ENCODE data around the gene PCCA.
A peak's percentile ranks its signal among the peaks of the same experiment; 100 is the strongest.
"Not testable (repeated sequence)": the region's sequence is repeated elsewhere in the genome, so short reads cannot be mapped to it uniquely, and the experiment has no call there.

Gene PCCA

DNA sequence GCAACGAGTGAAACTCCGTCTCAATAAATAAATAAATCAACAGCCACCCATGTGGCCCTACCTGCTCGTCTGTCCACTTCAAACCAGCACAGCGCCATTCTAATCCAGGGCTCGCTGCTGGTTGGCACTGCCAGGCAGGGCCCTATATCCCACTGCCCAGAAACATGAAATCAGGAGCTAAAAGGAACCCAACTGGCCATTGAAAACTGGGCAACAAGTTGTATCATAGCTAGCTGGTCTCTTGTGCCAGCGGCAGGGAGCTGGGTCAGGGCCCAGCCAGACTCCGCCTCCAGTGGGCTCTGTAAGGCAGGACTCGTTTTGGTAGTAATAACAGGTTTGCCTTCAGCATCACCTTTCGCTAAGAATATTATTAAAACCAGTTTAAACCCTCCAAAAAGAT lies 460.4 kb downstream of the PCCA start:
- DNase-seq: no peak

DNA sequence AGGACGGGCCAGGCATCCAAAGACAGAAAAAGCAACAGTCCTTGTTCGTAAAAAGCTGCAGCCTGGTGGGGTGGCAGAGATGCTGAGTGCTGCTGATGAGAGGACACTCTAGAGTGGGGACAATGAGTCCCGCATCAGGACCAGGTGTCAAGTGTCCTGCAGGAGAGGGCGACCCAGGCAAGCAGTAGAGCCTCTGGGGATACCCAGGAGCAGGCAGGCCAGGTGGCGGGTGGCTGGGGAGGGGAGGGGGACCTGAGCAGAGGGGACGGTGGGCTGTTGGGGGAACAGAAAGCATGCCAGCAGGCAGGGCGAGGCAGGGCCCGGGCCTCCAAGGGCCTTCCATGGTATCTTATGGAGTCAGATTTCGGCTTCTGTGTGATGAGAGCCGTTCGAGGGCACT lies 463.9 kb downstream of the PCCA start:
- no peak for DNase-seq

DNA sequence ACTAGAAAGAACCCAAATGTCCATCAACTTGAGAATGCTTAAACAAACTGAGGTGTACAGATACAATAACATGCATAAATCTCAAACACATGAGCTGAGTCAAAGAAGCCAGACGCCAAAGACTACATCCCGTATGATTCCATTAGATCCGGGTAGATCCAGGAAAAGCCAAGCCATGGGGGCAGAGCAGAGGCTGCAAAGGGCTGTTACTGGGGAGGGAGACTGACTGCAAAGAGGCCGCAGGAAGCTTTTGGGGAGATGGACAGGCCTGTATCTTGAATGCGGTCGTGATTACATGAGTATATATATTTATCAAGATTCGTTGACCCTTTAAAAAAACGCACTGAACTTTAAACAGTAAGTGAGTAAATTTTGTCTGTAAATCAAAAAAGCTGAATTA lies 471.0 kb downstream of the PCCA start:
- DNase-seq: no peak

DNA sequence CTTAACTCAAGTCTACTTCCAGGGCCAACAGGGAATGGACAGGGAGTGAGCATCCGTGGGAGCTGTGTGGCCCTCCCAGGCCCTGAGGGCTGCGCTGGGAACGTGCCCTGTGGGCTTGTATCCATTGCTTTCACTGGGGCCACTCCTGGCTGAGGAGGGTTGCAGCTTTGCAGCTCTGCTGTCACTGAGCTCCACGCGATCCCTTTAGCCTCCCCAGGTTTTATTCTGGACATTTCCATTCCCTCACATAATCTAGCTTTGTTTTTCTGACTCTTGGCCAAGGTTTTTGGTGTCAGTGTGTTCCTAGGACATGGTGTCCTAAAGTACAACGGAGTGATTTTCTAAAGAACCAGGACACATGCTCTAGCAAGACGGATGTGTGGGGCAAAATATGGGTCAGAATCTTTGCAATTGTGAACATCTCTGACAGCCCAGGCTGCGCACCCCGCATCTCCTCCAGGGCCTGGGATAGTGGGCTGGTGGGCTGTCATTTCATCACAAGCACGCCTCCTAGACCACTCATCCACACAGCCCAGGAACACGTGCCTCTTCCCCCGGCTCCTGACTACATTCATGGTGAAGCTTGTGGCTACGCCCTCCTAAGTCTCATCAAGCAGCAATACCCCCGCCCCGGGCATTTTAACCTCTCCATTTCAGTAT lies 471.7 kb downstream of the PCCA start:
- DNase-seq: no peak

DNA sequence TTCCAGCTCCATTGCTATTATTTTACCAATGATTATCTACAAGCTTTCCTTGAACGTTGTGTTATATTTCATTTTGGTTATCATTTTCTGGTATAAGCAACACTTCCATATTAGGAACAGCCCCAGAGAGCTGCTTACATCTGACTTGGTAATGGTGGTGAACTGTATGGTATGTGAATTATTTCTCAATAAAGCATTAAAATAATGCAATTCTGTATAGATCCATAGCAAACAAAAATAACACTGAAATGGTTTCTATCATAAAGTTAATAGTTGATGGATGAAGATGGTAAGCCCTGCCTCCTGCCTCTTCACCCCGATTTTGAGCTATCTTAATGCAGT lies 472.2 kb downstream of the PCCA start:
- DNase-seq: no peak

DNA sequence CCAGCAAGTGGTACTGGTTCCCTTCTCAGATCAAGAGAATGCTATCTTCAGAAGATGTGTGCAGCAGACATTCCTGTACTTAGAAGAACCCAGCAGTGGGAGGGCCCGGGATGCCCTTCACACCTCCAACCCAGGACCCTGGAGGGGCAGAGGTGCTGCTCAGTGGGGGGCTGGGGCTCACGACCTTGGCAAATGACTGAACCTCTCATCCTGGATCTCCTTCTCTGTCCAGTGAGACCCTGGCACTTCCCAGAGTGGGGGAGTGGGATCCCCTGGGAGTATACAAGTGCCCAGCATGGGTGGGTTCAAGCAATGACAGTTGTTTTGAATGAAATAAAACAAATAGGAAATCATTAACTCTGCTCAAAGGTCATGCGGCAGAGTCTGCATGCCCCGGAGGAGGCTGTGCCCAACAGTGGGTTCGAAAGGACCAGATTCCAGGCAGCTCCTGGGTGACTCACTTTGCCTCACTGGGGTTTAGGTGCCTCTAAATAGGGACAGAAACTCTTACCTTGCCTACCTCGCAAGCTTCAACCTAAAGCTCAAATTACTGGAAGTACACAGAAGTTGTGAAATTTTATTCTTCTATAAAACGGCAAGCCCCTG lies 472.8 kb downstream of the PCCA start:
- DNase-seq: no peak

DNA sequence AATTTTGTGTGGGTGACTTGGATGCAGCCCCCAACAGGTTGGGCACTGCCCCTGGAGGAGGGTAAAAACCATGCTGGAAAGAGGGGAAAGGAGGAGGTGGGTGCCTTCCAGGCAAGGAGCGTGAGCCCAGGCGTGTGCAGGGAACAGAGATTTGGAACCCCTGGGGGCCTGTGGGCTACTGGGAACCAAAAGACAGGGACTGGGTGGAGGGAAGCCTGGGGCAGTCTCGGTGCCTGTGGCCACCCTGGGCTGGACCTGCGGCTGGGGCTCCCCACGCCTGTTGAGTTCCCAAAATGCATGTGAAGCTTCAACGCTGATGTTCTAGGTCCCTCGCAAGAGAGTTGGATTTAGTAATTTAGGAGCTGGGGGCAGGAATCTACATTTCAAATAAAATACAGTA lies 474.9 kb downstream of the PCCA start:
- no peak for DNase-seq

DNA sequence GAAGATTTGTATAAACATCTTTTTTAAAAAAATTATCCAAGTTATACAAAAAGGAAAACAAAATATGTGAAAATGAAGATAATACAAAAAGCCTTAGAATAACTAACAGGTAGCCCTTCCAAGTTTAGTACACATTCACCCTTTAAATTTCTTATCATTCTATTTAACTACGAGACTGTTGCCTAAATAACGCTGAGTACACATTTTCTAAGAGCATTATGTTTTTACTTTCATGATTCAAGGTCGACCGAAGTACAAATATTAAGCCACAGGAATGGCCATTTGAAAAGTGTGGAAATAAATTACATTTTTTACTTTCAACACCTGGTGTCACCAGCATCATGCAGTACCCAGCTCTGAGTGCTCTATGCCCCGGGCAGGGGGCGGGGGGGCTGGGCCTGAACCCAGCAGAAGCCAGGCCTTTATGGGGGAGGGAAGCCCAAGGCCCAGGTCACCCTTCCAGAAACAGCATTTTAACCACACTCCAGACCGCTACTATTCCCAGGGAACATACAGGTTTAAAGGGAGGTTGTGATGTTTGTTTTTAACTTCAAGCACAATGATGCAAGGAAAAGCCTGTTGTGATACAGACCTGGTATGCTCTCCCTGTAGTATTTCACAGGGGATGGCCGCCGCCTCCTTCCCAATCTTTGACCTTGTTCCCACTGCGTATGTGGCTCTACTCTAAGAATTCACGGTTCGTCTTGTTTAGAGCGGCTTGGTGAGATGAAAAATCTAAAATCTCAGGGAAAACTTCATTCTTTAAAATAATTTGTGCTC lies 475.7 kb downstream of the PCCA start:
- DNase-seq: no peak

DNA sequence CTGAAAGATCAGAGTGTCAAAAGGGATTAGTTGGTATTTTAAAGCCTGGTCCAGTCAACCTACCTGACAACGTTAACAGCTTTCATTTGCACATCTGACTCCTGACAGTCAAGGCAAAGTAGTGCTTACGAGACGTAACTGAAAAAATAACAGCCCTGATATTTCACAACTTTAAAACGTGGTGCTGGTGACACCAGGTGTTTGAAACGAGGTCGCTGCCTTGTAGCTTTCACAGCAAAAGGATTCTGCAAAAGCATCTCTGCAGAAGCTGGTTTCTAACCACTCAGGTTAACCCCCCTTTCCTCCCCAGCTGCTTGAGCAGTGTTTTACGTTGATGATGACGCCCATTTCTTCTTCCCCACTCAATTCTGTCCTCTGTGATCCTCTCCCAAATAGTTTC lies 476.4 kb downstream of the PCCA start:
- DNase-seq: no peak

DNA sequence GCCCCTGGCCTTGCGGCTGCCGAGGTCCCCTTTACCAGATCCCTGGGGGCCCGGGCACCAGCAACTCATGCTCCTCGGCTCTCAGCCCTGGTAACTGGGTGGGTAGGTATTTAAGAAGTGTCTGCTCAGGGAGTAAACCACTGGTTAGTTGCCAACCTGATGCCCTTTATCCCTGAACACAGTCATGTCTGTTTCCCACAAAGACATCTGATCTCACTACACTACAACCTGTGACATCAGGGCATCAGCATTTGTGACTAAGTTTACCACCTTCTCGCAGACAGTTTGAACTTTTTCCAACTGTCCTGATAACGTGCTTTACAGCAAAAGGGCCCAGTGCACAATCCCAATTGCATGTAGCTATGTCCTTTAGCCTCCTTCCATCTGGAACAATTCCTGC lies 477.6 kb downstream of the PCCA start:
- no peak for DNase-seq

DNA sequence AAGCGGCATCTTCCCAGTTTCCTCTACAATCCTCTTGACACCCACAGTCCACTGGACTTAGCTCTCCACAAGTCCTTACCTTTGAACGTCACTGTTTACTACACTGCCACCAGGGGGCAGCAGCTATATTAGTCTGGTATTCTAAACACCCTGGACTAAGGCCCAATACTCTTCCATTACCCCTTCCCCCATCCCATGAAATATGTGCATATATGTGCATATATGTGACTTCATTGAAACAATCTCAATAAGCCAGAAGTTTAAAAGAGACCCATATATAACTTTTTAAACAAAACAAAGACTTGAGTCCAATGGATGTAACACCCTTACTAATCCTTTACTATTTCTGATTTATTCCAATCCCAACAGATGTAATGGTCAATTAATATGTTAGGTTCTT lies 484.2 kb downstream of the PCCA start:
- peak; percentile 65 to 72 for DNase-seq

DNA sequence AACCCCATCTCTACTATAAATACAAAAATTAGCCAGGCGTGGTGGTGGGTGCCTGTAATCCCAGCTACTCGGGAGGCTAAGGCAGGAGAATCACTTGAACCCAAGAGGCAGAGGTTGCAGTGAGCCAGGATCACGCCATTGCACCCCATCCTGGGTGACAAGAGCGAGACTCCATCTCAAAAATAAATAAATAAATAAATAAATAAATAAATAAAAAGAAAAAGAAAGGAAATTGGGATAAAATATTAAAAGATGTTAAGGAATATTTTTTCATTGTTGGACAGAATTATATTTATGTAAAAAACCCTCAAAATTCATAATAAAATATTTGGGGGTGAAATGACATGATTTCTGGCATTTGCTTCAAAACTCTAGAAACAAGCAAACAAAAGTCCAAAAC lies 488.3 kb downstream of the PCCA start:
- DNase-seq: not testable (repeated sequence)
